DOHH2 (cell line): ENCODE results near the gene GRXCR1.

Experiments used
- EZH2phosphoT487 ChIP-seq: fragments of 200-600 bp; sonication (generic); IDR thresholded peaks from 2 replicates; pipeline ENCODE4 v1.6.1; 2017; ENCODE audit warnings: borderline replicate concordance, mild to moderate bottlenecking, antibody characterized with exemption, low read length, moderate library complexity, mixed read lengths
- TF ChIP-seq, protein P1 (sequence below): fragments of 200-600 bp; sonication (generic); IDR thresholded peaks from one replicate; pipeline ENCODE4 v1.5.1; 2014; ENCODE audit warnings: antibody characterized with exemption, mild to moderate bottlenecking, low read depth, low read length; ENCODE audit not compliant: poor library complexity, severe bottlenecking

DNA sequence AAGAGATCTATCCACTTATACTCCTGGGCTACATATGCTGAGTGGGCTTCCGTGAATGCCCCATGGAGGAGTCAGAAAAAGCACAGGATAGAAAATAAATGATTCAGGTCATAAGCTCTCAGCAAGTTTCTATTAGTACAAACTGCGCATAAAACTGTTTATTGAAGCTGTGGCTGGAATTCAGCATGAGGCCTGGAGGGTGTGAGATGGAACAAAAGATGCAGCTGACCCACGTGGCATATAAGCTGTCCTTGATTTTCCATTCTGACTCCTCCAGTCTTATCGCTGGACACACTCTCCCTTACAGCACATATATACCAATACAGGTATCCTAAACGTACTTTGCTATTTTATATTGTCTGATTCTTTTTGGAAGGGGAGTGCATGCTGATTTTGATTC lies 17.9 kb downstream of the GRXCR1 start:
- TF ChIP-seq, protein P1, sequence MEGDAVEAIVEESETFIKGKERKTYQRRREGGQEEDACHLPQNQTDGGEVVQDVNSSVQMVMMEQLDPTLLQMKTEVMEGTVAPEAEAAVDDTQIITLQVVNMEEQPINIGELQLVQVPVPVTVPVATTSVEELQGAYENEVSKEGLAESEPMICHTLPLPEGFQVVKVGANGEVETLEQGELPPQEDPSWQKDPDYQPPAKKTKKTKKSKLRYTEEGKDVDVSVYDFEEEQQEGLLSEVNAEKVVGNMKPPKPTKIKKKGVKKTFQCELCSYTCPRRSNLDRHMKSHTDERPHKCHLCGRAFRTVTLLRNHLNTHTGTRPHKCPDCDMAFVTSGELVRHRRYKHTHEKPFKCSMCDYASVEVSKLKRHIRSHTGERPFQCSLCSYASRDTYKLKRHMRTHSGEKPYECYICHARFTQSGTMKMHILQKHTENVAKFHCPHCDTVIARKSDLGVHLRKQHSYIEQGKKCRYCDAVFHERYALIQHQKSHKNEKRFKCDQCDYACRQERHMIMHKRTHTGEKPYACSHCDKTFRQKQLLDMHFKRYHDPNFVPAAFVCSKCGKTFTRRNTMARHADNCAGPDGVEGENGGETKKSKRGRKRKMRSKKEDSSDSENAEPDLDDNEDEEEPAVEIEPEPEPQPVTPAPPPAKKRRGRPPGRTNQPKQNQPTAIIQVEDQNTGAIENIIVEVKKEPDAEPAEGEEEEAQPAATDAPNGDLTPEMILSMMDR, result no peak
- TF ChIP-seq EZH2phosphoT487, result no peak
